GM18858 (cell line): ENCODE data around the gene STK35.

ENCODE experiments used
- ATAC-seq: cut with Tn5 transposase; IDR thresholded peaks from one replicate; pipeline ENCODE4 v1.9.1; 2021; ENCODE audit not compliant: unreplicated experiment

STK35 gene

DNA sequence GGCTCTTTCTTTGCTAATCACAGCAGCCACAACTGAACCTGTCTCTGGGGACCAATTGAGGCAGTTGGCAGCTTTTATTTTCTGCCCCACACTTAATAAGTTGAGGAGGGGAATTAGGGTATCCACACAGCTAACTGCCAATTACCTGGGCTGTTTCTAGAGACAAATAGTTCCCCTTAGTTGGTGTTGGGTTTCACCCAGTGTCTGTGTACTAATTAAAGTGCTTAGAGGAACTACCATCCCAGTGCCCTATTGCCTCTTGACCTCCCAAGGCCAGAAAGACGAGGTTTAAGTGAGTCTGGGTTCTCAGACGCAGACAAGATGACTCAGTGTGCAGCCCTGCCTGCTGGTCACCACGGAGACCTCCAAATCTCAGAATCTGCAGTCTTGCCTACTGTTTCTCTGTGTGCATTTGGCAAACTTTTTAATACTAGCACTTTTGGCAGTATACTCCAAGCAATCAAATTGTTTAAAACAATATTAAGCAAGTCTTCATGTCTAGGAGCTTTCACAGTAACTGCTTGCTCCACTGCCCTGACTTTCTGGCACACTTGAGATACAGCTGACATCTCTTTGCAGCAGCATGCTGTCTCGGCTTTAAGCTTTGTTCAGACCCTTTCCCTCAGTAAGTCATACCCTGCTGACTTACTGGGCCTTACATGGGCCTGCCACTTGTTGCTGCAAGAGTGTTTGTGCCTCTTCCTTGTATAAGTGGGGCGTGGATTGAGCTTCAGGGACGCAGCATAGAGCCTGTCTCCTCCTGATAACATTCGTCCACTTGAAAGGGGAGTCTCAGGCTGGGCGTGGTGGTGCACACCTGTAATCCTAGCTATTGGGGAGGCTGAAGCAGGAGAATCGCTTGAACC is 31.9 kb downstream of the STK35 start:
- ATAC-seq: no peak

DNA sequence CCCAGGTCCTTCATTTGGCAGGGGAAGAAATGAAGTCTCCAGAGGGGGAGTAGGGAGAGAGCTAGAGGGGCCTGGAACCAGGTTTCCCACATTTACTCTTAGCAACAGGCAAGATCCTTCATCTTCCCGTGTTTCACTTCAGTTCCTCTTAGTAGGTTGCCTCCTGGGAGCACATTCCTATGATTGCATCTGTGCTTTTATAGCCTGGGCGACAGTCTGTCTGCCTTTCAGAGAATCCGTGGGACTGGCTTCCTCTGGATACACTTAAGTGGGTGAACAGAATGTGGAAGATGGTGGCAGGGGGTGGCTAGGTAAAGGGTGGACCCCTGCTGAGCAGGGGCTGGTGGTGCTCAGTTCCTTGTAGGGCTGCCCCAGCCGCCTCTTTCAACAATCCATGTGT is 33.4 kb downstream of the STK35 start:
- no peak for ATAC-seq

DNA sequence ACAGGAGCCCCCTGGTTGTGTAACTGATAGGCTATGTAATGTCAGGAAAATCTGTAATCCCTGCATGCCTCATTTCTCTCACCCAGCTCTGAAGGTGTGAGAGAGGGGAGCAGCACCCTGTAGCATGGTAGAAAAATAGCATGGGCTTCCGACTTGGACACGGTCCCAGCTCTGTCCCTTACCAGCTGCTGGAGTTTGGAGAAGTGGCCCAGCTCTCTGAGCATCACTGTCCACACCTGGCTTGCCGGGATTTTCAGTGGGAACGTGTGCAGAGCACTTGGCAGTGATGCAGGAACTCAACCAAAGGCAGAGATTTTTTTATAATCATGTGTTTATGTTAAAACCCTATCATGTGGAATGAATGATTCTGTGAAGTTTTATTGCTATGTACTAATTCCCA is 34.6 kb downstream of the STK35 start:
- ATAC-seq: no peak

DNA sequence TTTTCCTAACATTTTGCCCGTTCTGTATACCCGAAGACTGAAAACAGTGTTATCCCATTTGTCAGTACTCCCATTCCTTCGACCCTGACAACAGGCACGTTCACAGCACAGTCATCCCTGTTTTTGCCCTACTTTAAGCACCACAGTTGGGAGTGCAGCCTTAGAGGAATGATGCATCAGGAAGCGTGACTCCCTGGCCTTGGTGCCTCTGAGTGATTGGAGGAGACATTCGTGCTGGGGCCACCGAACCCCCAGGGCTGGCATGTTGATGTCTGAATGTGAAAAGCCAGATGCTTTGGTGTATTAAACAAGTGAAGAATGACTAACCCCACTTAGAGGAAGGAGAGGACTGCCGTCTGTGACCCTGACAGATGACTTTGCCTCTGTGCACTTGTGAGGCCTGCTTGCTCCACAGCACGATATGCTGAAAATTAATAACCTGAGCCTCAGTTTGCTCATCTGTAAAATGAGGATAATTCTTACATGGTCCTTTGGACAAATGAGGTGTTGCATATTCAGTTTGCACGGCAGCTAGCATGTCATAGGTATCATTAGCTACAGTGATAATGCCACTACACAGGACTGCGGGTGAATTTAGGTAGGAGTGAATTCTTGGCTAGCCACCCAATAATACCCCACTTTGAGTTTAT is 36.0 kb downstream of the STK35 start:
- no peak for ATAC-seq

DNA sequence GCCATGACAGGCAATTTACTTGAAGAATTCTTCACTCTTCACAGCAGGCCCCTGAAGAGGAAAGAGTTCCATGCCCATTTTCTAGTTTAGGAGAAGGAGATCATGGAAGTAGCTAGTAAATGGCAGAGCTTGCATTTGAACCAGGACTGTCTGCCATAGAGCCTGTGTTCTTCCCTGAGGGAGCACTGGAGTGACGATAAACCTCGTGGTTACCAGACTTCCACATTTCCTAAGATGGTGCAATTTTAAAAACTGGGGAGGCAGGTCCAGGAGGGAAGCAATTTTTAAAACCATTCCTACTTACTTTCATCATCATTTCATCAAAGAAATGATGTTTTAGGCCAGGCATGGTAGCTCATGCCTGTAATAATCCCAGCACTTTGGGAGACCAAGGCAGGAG is 36.8 kb downstream of the STK35 start:
- ATAC-seq: no peak

DNA sequence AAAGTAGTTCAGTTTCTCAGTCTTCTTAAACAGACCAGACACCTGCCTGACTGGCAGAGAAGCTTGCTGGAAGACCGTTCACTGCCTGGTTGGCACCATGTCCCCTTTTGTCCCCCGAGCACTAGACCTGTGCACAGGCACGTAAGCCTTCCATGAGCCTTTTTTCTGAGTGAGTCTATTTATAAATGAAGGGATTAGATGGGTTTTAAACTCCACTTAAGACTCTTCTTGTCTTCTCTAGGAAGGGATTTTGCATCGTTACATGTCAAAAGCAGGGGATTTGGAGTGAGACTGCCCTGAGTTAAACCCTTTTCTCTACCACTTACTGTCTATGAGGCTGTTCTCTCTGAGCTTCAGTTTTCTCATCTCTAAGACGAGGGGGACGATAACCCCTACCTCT is 37.6 kb downstream of the STK35 start:
- ATAC-seq: no peak

DNA sequence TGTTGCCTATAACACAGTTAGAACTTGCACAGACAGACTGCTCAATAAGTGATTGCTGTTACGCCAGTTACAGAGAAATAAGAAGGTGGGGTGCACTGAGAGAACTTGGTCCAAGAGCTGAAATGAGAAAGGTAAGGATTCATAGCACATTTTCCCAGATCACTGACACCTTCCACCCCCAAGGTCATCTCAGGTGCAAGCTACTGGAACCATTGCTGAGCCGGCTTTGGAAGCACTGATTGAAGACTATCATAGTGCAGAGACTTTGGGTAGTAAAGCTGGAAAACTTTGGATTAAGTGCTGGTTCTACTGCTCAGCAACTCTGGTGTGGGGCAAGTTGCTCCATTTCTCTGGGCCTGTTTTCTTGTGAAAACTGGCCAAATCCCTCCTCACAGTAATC is 38.1 kb downstream of the STK35 start:
- no peak for ATAC-seq

DNA sequence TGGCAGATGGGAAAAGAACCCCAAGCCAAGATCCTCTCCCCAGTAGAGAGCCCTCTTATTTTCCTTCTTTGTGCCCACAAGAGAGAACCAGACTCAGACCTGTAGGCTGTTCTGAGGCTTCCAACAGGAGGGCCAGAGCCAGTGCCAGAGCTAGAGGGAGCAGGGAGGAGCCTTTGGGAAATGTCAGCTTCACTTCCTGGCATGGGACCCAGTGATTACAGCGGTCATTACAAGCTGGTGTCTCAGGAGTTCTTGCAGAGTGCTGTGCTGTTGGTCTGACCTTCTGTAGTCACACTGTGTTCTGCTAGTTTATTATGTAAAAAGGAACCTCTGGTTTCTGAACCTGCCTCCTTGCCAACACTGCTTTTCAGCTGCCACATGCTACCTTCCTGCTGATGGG is 38.9 kb downstream of the STK35 start:
- ATAC-seq: no peak

DNA sequence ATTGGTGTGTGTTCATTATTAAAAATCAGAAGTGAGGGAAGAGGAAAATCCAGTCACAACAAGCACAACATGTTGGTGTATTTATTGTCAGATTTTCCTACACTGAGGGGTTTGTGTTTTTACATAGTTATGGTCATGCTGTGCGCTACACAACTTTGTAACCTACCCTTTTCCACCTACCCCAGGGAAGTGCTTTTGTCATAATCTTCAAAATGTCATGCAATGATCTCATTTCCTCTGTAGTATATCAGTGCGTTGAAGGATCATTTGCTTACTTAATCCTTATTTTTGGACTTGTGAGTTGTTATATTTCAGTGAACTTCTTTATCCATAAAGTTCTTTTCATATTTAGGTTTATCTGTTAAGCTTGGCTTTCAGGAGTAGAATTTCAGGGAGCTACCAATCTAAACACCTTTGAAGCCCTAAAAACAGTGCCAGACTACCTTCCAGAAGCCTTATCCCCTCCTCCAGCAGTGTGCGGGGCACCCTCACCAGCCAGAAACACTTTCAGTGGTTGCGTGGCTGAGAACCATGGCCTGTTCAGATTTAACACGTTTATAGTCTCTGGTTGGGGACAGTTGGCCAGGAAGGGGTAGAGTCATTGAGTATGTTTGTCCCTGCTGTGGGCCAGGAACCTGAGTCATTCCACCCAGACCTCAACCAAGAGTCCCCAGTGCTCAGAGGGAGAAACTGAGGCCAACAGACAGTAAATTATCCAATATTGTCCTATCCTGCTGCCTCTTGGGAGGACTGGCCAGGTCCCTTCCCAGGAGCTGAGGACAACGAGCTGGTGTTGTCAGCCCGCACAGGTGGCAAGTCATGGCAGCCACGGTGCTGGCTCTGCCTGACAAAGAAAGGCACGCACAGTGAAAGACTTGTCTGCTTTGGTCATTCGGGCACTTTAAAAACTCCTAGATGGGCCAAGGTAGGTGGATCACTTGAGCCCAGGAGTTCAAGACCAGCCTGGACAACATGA is 40.3 kb downstream of the STK35 start:
- no peak for ATAC-seq

DNA sequence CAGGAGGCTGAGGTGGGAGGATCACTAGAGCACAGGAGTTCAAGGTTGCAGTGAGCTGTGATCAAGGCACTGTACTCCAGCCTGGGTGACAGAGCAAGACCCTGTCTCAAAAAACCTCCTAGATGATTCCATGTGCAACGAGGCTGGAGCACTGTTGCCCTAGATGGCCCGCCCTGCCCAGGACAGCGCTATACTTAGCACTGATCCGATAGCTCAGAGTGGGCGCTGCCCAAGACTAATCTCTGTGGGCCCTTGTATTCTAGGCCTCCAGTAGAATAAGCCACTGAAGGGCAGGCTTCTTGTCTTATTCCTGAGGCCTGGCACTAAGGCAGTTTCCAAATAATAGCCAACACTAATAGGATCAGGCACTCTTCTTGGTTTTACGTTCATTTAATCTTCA is 41.0 kb downstream of the STK35 start:
- ATAC-seq: no peak

DNA sequence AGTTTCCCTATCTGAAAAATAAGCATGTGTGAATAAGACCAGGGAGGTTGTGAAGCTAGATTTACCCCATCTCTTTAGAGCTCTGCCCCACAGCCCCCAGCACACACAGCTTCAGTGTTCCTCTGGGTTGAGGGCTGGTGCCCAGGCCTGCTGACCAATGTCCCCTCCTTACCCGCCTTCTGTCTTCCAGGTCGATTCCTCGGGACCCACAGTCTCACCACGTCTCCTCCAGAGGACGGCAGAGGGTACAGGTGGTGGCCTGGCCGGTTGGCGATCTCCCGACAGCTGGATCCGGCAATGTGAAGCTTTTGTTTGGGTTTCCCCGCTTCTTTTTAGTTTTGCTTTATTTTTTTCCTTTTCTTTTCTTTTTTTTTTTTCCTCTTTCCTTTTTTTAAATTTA is 42.0 kb downstream of the STK35 start:
- no peak for ATAC-seq

DNA sequence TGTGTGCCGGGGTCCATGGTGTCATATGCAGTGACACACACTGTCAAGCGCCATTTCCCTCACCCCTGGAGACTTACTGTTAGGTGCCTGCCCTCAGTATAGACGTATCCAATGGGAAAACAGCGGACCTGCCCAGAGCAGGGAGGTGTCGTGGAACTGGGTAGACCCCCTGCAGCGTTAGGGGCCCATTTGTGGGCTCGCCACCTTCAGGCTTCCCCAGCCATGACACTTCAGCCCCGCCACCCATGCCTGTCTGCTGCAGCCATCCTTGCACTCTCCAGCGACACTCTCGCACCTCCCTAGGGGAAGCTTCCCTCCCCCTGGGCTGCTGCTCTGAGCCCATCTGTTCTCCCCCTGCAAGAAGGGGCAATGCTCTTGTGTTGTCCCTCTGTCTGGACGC is 43.2 kb downstream of the STK35 start:
- no peak for ATAC-seq

DNA sequence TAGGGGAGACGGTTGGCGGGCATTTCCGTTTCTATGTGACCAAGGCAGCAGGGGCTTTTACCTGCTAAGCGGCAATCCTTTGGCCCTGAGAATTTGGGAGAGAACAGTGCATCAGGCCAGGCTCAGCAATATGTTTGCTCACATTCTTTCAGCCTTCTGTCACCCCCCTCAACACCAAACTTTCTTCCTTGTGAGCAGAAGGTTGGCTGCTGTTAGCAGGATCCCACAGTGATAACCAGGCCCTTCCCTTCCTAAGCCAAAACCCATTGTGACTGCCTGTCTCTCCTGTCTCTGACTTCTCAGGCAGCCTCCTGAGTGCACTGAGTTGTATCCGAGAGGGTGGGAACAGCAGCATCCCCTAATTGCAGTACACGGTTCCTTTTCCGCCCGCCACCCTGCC is 43.7 kb downstream of the STK35 start:
- no peak for ATAC-seq

DNA sequence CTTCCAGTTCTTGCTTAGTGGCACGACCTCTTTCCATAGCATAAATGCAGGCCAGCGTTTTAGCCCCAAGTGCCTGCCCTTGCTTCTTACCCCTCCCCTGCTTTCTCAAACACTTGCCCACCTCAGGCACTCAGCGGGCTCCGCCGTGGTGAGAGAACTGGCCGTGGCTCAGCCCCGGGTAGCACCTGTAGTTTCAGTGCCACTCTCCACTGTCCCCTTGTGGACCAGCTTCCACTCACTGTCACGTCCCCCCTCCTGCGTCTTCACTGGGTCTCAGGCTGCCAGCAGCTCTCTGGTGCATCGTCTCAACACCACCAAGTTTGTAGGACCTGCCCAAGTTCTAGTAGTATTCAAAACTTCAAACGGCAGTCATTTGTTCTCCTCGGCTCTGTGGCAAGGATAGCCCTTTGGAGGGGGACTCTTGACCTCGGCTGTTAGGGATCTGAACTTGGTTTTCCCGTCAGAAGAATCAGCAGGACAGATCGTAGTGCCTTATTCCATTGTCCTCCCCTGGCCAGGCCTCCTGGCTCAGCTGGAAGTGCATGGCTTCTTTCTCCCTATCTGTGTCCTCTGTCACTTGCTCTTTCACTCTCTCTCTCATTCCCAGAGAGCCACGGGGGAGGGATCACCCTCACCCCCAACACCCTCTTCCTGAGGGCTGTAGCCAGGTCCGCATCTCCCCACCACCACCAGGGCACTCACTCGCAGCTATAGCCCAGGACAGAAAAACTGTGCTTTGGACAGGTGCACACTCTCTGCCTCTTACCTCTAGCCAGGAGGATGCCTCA is 44.6 kb downstream of the STK35 start:
- ATAC-seq: no peak

DNA sequence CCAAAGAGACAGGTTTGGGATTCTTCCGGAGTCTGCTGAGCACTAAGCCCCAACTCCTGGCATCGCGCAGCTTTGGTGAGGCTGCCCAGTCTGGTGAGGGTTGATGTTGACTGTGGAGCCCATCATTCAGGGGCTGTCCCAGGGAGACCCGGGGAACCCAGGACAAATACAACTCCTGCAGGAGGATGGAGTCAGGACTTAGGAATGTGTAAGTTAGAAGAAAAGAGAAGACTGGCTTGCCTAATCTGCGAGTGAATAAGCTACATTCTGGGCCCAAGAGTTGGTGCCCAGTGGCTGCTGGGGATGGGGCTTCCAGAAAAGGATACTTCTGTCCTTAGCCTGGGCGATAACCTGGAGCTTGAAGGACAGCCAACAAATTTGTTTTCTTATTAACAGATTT is 47.9 kb downstream of the STK35 start:
- no peak for ATAC-seq

DNA sequence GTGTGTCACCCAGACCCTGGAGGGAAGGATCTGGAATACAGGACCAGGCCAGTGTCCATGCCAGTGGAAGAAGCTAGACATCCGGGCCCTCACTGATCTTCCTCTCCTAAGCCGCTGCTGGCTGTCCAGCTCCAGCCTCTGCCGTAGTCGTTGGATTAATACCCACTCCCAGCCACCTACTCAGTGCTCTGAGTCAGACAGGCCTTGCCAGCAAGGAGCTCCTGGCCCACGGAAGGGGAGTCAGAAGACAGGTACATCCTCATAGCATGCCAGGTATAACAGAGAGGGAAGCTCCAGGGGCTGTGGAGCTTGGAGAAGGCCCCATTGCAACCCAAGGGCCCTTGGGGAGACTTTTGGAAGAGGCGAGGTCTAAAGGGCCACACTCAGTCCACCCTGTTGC is 49.0 kb downstream of the STK35 start:
- ATAC-seq: no peak

DNA sequence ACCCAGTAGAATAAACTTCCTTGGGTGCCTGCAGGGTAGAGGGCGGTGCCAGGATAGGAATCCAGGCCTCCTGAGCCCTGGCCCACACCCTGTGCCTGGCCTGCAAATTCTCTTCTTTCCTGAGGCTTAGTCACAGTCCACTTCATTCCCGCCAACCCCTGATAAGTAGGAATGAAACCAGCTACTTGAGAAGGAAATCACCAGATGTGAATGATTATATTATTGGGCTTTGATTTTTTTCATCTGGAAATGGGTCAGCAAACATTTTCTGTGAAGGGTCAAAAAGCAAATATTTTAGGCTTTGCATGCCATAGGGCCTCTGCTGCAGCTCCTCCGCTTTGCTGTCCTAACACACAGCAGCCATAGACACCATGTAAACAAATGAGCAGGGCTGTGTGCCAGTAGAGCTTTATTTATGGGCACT is 50.2 kb downstream of the STK35 start:
- ATAC-seq: no peak

DNA sequence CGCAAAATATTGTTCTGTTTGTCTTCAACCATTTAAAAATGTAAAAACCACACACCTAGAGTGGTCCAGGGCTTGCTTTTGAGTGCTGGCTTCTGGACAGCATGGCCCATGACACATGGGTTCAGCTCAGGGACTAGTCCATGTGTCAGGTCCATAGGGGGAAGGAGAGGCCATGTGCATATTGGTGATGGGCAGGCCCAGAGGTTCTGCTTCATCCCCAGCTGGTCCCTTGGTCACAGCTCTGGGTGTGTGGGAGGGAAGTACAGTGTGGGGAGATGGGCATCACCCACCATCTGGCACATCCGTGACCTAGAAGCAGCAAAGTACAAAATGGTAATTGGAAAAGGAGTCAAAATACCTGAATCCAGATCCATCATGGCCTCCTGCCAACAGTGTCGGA is 50.7 kb downstream of the STK35 start:
- ATAC-seq: no peak

DNA sequence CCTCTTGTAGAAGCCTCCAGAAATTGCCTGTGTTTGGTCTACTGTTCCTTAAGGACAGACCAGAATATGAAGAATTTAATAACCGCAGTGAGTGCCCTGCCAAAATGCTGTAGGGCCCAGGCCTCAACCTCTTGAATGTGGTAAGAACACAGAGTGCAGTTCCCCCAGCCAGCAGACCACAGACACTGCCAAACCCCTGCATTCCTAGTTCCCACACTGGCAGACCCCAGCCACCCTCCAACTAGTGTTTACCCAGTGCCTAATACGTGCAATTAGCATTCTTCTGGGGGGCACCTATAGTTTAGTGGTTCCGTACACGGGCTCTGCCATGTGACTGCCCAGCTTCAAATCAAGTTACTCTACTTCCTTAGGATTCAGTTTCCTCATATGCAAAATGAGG is 51.7 kb downstream of the STK35 start:
- no peak for ATAC-seq

DNA sequence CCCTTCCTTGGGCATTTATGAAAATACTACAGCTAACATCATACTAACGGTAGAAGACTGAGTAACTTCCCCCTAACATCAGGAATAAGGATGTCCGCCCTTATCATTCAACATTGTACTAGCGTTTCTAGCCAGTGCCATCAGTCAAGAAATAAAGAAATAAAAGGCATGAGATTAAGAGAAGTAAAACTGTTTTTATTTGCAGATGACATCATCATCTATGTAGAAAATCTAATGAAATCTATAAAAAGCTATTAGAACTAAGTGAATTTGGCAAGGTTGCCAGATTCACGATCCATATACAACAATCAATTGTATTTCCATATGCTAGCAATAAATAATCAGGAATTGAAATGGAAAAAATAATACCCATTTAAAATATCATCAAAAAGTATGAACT is 54.6 kb downstream of the STK35 start:
- ATAC-seq: no peak
